HCT116 (cell line): ENCODE measurements around the gene ST3GAL3. TPM values are rescaled to one million over a fixed set of nuclear protein-coding genes. Genes with fewer than 3 reads are reported as not detected.

ENCODE experiments used
- ATAC-seq: fragments of 200-7000 bp; cut with Tn5 transposase; 2 replicates; pipeline ENCODE4 v1.9.1; 2020; ENCODE audit warnings: mild to moderate bottlenecking, moderate library complexity
- BruUV-seq: library from RNA; stranded (reverse); fragments of 400-500 nt; replicated peaks from 2 replicates; lab custom pipeline; 2021; lab: Mats Ljungman, UMichigan
- CTCF ChIA-PET: fragments of 300-600 bp; sonication (Branson Sonifier 250); formaldehyde crosslinking; loops from one replicate; lab custom pipeline; 2021; ENCODE audit warnings: antibody characterized with exemption; lab: Charles Lee
- POLR2A ChIA-PET: fragments of 300-600, 350-600 bp; sonication (Branson Sonifier 250); formaldehyde crosslinking; loops from one replicate; lab custom pipeline; 2021; ENCODE audit warnings: antibody characterized with exemption; lab: Charles Lee
- RAD21 ChIA-PET, 2 experiments: fragments of 300-600 bp; sonication (Branson Sonifier 250); formaldehyde crosslinking; loops; one replicate each; lab custom pipeline; 2023; ENCODE audit warnings: low total read pairs in 2 of 2; ENCODE audit not compliant: uncharacterized antibody in 2 of 2, unreplicated experiment in 2 of 2, low non-redundant PET in 1 of 2; lab: Charles Lee
- DNase-seq: peaks from one replicate; pipeline ENCODE4 v3.0.0-alpha.2; 2010; ENCODE audit warnings: low read depth, low spot score
- H2AFZ ChIP-seq: fragments of 200-600 bp; shearing (Covaris generic), sonication (generic); 2 replicates; pipeline ENCODE4 v1.6.1; 2017; ENCODE audit warnings: low read depth, mixed run types, mixed read lengths, antibody characterized with exemption, low read length; ENCODE audit not compliant: poor library complexity, severe bottlenecking
- H3K27ac ChIP-seq: 2 replicates; pipeline ENCODE4 v1.5.1; 2012; ENCODE audit warnings: low read depth, low read length
- H3K27me3 ChIP-seq: fragments of 200-600 bp; sonication (generic); 2 replicates; pipeline ENCODE4 v1.6.1; 2016; ENCODE audit warnings: mixed run types, low read length, mixed read lengths; ENCODE audit not compliant: insufficient read depth
- H3K36me3 ChIP-seq, 2 experiments: fragments of 200-500 bp in 1 of 2; fragments of 200-600 bp in 1 of 2; sonication (Bioruptor generic) in 1 of 2; sonication (generic) in 1 of 2; 2 replicates each; pipeline versions ENCODE4 v1.5.1 to v1.6.1; 2014 to 2016; ENCODE audit warnings: low read length in 2 of 2, inconsistent platforms in 1 of 2, mixed read lengths in 1 of 2, mixed run types in 1 of 2; ENCODE audit not compliant: insufficient read depth in 2 of 2, control insufficient read depth in 1 of 2
- H3K4me1 ChIP-seq, 2 experiments: fragments of 200-600 bp in 1 of 2; sonication (generic) in 1 of 2; 2 replicates each; pipeline versions ENCODE4 v1.5.1 to v1.6.1; 2012 to 2017; ENCODE audit warnings: low read length in 2 of 2, inconsistent platforms in 1 of 2, mild to moderate bottlenecking in 1 of 2, mixed read lengths in 1 of 2, mixed run types in 1 of 2, moderate library complexity in 1 of 2; ENCODE audit not compliant: insufficient read depth in 2 of 2, control insufficient read depth in 1 of 2
- H3K4me2 ChIP-seq: fragments of 200-600 bp; sonication (generic); 2 replicates; pipeline ENCODE4 v1.6.1; 2017; ENCODE audit warnings: mixed run types, low read length, mixed read lengths
- H3K4me3 ChIP-seq, 2 experiments: fragments of 200-600 bp in 1 of 2; sonication (generic) in 1 of 2; replicated peaks in 1 of 2; 2 replicates each; pipeline ENCODE4 v1.5.1; 2011 to 2016; ENCODE audit warnings: low read length in 2 of 2, control low read depth in 1 of 2, low read depth in 1 of 2, mild to moderate bottlenecking in 1 of 2, mixed read lengths in 1 of 2, mixed run types in 1 of 2
- H3K79me2 ChIP-seq: fragments of 200-600 bp; sonication (generic); 2 replicates; pipeline ENCODE4 v1.6.1; 2017; ENCODE audit warnings: mild to moderate bottlenecking, mixed run types, low read length, moderate library complexity, mixed read lengths; ENCODE audit not compliant: insufficient read depth
- H3K9ac ChIP-seq: fragments of 200-600 bp; sonication (generic); 2 replicates; pipeline ENCODE4 v1.6.1; 2016; ENCODE audit warnings: low read length, mixed read lengths
- H3K9me2 ChIP-seq: fragments of 200-600 bp; sonication (generic), shearing (Covaris generic); 2 replicates; pipeline ENCODE4 v1.6.1; 2017; ENCODE audit warnings: mixed run types, mild to moderate bottlenecking, moderate library complexity; ENCODE audit not compliant: insufficient read depth
- H3K9me3 ChIP-seq, 2 experiments: fragments of 200-500 bp in 1 of 2; fragments of 200-600 bp in 1 of 2; sonication (Bioruptor generic) in 1 of 2; sonication (generic) in 1 of 2; 2 replicates each; pipeline ENCODE4 v1.6.1; 2014 to 2017; ENCODE audit warnings: low read length in 2 of 2, mixed read lengths in 2 of 2, inconsistent platforms in 1 of 2, low read depth in 1 of 2, mild to moderate bottlenecking in 1 of 2, mixed run types in 1 of 2, moderate library complexity in 1 of 2; ENCODE audit not compliant: control insufficient read depth in 1 of 2, insufficient read depth in 1 of 2
- H4K20me1 ChIP-seq: fragments of 200-600 bp; sonication (generic), shearing (Covaris generic); 2 replicates; pipeline ENCODE4 v1.6.1; 2017; ENCODE audit warnings: mixed run types, mild to moderate bottlenecking, moderate library complexity; ENCODE audit not compliant: insufficient read depth
- CEBPB ChIP-seq: IDR thresholded peaks from 2 replicates; pipeline ENCODE4 v1.6.1; 2012; ENCODE audit warnings: low read depth
- CTCF ChIP-seq, 3 experiments: fragments of 200-600 bp in 1 of 3; sonication (generic) in 1 of 3; IDR thresholded peaks in 2 of 3; conservative IDR thresholded peaks in 1 of 3; 2 replicates each; pipeline ENCODE4 v1.5.1; 2012 to 2017; ENCODE audit warnings: low read depth in 2 of 3, low read length in 2 of 3, antibody characterized with exemption in 1 of 3, borderline replicate concordance in 1 of 3, control low read depth in 1 of 3, mild to moderate bottlenecking in 1 of 3, mixed read lengths in 1 of 3, mixed run types in 1 of 3, moderate library complexity in 1 of 3; ENCODE audit not compliant: insufficient read depth in 1 of 3
- POLR2AphosphoS5 ChIP-seq: IDR thresholded peaks from 2 replicates; pipeline ENCODE4 v1.6.1; 2011; ENCODE audit warnings: mild to moderate bottlenecking, low read depth, low read length, moderate library complexity
- TCF7L2 ChIP-seq: IDR thresholded peaks from 2 replicates; pipeline ENCODE4 v1.7.0; 2011; ENCODE audit warnings: borderline replicate concordance, inconsistent platforms; ENCODE audit not compliant: insufficient read depth, insufficient read length; ENCODE audit errors: extremely low read depth
- ZFX ChIP-seq: fragments of 450-650 bp; IDR thresholded peaks from 2 replicates; pipeline ENCODE4 v1.6.1; 2017
- intact Hi-C: fragments of 100-400 bp; cut with micrococcal nuclease; formaldehyde crosslinking; loops from 2 replicates; pipeline ENCODE4 v1.10.0; 2022
- total RNA-seq: library from RNA; stranded (reverse); gene quantifications from one replicate; pipeline ENCODE4 v1.2.1, GENCODE V29; 2021; ENCODE audit not compliant: unreplicated experiment

The ST3GAL3 gene
- total RNA-seq, 1 experiment from 2014 or later: 7.2 TPM

- Histone ChIP-seq H3K4me3 (peak overlapping the region in 1 of 2 experiments; percentile 32; a peak in 1 of 4 replicates), H3K9me2 (no peaks in the 10 kb centered on the region), H3K36me3 (no peaks in the 10 kb centered on the region), H3K9ac (peak overlapping the region; percentile 42), H3K79me2 (peaks cover 6% of the 10 kb centered on the region; the same call in 1 of the 2 replicates), H4K20me1 (no peaks in the 10 kb centered on the region), H3K27me3 (no peaks in the 10 kb centered on the region), H2AFZ (no peak overlapping the region), H3K4me2 (peak overlapping the region; percentile 75), H3K27ac (peak overlapping the region; percentile 73), H3K9me3 (no peaks in the 10 kb centered on the region), H3K4me1 (peaks cover 37 to 96% of the 10 kb centered on the region in 2 experiments)
- intact Hi-C loops: loop anchor here (1.0 to 5.0 kb wide), 4 partner anchors 93 to 403 kb away; no protein-coding TSS in a partner anchor
- POLR2A ChIA-PET: interaction anchor here (0.8 to 3.5 kb wide), 9 partner anchors 11 to 572 kb away, joined by 3 to 22 read pairs (median 3); partner anchors contain the start of gene CDC20
- RAD21 ChIA-PET: interaction anchor here (1.0 to 3.5 kb wide), 4 partner anchors 73 to 167 kb away, joined by 3 to 21 read pairs (median 4); no protein-coding TSS in a partner anchor
- BruUV-seq: TSS peak; percentile 55
- ATAC-seq (peak; percentile 23), DNase-seq (peak; percentile 49)
- CTCF ChIA-PET: interaction anchor here (0.5 to 12.2 kb wide), 17 partner anchors 8 to 704 kb away, joined by 3 to 479 read pairs (median 4); partner anchors contain the start of genes IPO13, KDM4A and PTPRF
- TF ChIP-seq TCF7L2: no peak
- no peak for TF ChIP-seq CEBPB
- TF ChIP-seq CTCF (IDR thresholded peaks at IDR 0.05 in 2 of 3, conservative IDR thresholded peaks at IDR 0.05 in 1 of 3; ENCODE audit: borderline replicate concordance in 1 of 3, insufficient read depth in 1 of 3, low read depth in 2 of 3, low read length in 2 of 3): peak in 2 of 3 experiments; percentile 63 to 75; a peak in 4 of 6 replicates
- 0 out of 2 replicates have a peak, but pooled peaks have one; percentile 6 for TF ChIP-seq POLR2AphosphoS5
- TF ChIP-seq ZFX: peak; percentile 49; the same call in 1 of the 2 replicates
Observed at GRCh38 chr1:43930168-43930948, 223.0 kb downstream of the ST3GAL3 start.
